ENCODE measurements around the gene MYO1H. TPM values are rescaled to one million over a fixed set of nuclear protein-coding genes. Genes with fewer than 3 reads are reported as not detected.

The MYO1H gene
- total RNA-seq, 3 donors from 2014 or later (not counting 1 experiment from before 2014, with no cell fraction given), result not detected

- TF ChIP-seq CTCF (IDR thresholded peaks at IDR 0.05), result no peak
- no peak for ATAC-seq
- Mint-ChIP-seq H3K4me3 (no peak overlapping the region), H3K27me3 (ENCODE audit: low read depth in 2 of 2) (peaks cover 15 to 22% of the 10 kb centered on the region in 2 donors), H3K9me3 (no peaks in the 10 kb centered on the region), H3K27ac (no peak overlapping the region), H3K4me1 (no peaks in the 10 kb centered on the region), H3K36me3 (no peaks in the 10 kb centered on the region)
- Histone ChIP-seq H3K27me3 (ENCODE audit: control insufficient read depth, insufficient read depth, low read length) (no peaks in the 10 kb centered on the region), H3K9me3 (ENCODE audit: control insufficient read depth, insufficient read depth, low read length) (no peaks in the 10 kb centered on the region), H3K36me3 (ENCODE audit: control insufficient read depth, insufficient read depth, low read length) (no peaks in the 10 kb centered on the region), H3K4me1 (ENCODE audit: control insufficient read depth, insufficient read depth, low read length) (no peaks in the 10 kb centered on the region), H3K4me3 (ENCODE audit: low read length) (no peak overlapping the region), H3K27ac (ENCODE audit: low read length) (no peak overlapping the region)
- no peak for DNase-seq
- WGBS (ENCODE audit: insufficient coverage), result 60% methylated on average over 1 of the region's 4 CpGs
- intact Hi-C loops (cut with micrococcal nuclease), result no loop called here
These were observed 71.3 kb downstream of the MYO1H start for GRCh38 chr12:109418848-109419480.

- Histone ChIP-seq H3K4me1 (ENCODE audit: control insufficient read depth, insufficient read depth, low read length) (no peaks in the 10 kb centered on the region), H3K27ac (ENCODE audit: low read length) (no peak overlapping the region), H3K4me3 (ENCODE audit: low read length) (no peak overlapping the region), H3K9me3 (ENCODE audit: control insufficient read depth, insufficient read depth, low read length) (no peaks in the 10 kb centered on the region), H3K36me3 (ENCODE audit: control insufficient read depth, insufficient read depth, low read length) (no peaks in the 10 kb centered on the region), H3K27me3 (ENCODE audit: control insufficient read depth, insufficient read depth, low read length) (no peaks in the 10 kb centered on the region)
- Mint-ChIP-seq H3K9me3 (no peaks in the 10 kb centered on the region), H3K27ac (no peak overlapping the region), H3K36me3 (no peaks in the 10 kb centered on the region), H3K27me3 (ENCODE audit: low read depth in 2 of 2) (peaks cover 17 to 23% of the 10 kb centered on the region in 2 donors), H3K4me3 (no peak overlapping the region), H3K4me1 (no peaks in the 10 kb centered on the region)
- no peak for ATAC-seq
- intact Hi-C loops (cut with micrococcal nuclease), result no loop called here
- DNase-seq, result no peak
- WGBS (ENCODE audit: insufficient coverage), result 78% methylated on average over 8 of the region's 8 CpGs
- no peak for TF ChIP-seq CTCF (IDR thresholded peaks at IDR 0.05)
These were observed 73.8 kb downstream of the MYO1H start for GRCh38 chr12:109421355-109422087.

- Mint-ChIP-seq H3K4me3 (no peak overlapping the region), H3K36me3 (no peaks in the 10 kb centered on the region), H3K27ac (no peak overlapping the region), H3K27me3 (ENCODE audit: low read depth in 2 of 2) (peaks cover 17 to 23% of the 10 kb centered on the region in 2 donors), H3K4me1 (no peaks in the 10 kb centered on the region), H3K9me3 (no peaks in the 10 kb centered on the region)
- no peak for DNase-seq
- H3K36me3 ChIP-seq (ENCODE audit: control insufficient read depth, insufficient read depth, low read length), result no peaks in the 10 kb centered on the region
- WGBS (ENCODE audit: insufficient coverage), result 67% methylated on average over 10 of the region's 10 CpGs
- no peaks in the 10 kb centered on the region for H3K4me1 ChIP-seq (ENCODE audit: control insufficient read depth, insufficient read depth, low read length)
- no peaks in the 10 kb centered on the region for H3K9me3 ChIP-seq (ENCODE audit: control insufficient read depth, insufficient read depth, low read length)
- no peak overlapping the region for H3K4me3 ChIP-seq (ENCODE audit: low read length)
- no peak for ATAC-seq
- H3K27me3 ChIP-seq (ENCODE audit: control insufficient read depth, insufficient read depth, low read length), result no peaks in the 10 kb centered on the region
- TF ChIP-seq CTCF (IDR thresholded peaks at IDR 0.05), result no peak
- no peak overlapping the region for H3K27ac ChIP-seq (ENCODE audit: low read length)
- intact Hi-C loops (cut with micrococcal nuclease), result no loop called here
These were observed 74.6 kb downstream of the MYO1H start for GRCh38 chr12:109422251-109422650.

Measured in natural killer cell (primary cell).